Heart left ventricle (tissue), 16 donors: ENCODE measurements around the gene CASP7. TPM values are rescaled to one million over a fixed set of nuclear protein-coding genes. Genes with fewer than 3 reads are reported as not detected.

Experiments used
- ATAC-seq, 4 donors: fragments of 200-7000 bp; cut with Tn5 transposase; one replicate each; pipeline ENCODE4 v1.9.1; 2020 to 2022; ENCODE audit warnings: moderate library complexity in 4 of 4, mild to moderate bottlenecking in 3 of 4, moderate number of reproducible peaks in 1 of 4
- DNase-seq, 5 donors: peaks; one replicate each; pipeline ENCODE4 v3.0.0-alpha.2; 2020
- H3K27ac ChIP-seq, 12 donors: fragments of 200-600 bp; sonication (generic) in 4 of 12; one replicate each; pipeline versions ENCODE4 v1.5.0 to v1.8.0; 2016 to 2022; ENCODE audit warnings: mild to moderate bottlenecking in 2 of 12
- H3K27me3 ChIP-seq, 9 donors: fragments of 200-600 bp; sonication (generic) in 2 of 9; one replicate each; pipeline versions ENCODE4 v1.5.1 to v1.8.0; 2016 to 2022; ENCODE audit warnings: mild to moderate bottlenecking in 3 of 9
- H3K36me3 ChIP-seq, 9 donors: fragments of 200-600 bp; sonication (generic) in 2 of 9; one replicate each; pipeline versions ENCODE4 v1.5.0 to v1.8.0; 2018 to 2022; ENCODE audit warnings: mild to moderate bottlenecking in 2 of 9
- H3K4me1 ChIP-seq, 12 donors: fragments of 200-600 bp; sonication (generic) in 4 of 12; one replicate each; pipeline versions ENCODE4 v1.5.0 to v1.8.0; 2016 to 2022; ENCODE audit warnings: mild to moderate bottlenecking in 3 of 12
- H3K4me3 ChIP-seq, 12 donors: fragments of 200-600 bp; sonication (generic) in 4 of 12; one replicate each; pipeline versions ENCODE4 v1.5.0 to v1.8.0; 2017 to 2022; ENCODE audit warnings: mild to moderate bottlenecking in 9 of 12, moderate library complexity in 4 of 12
- H3K9me3 ChIP-seq, 12 donors: fragments of 200-600 bp; sonication (generic) in 4 of 12; one replicate each; pipeline versions ENCODE4 v1.5.0 to v1.8.0; 2016 to 2022; ENCODE audit warnings: mild to moderate bottlenecking in 1 of 12
- CTCF ChIP-seq, 12 donors: fragments of 200-600 bp; sonication (generic) in 4 of 12; IDR thresholded peaks; one replicate each; pipeline versions ENCODE4 v1.5.0 to v1.8.0; 2018 to 2022; ENCODE audit warnings: antibody characterized with exemption in 12 of 12, mild to moderate bottlenecking in 5 of 12
- POLR2A ChIP-seq, 2 donors: fragments of 450-650 bp; IDR thresholded peaks; one replicate each; pipeline ENCODE4 v1.6.1; 2017; ENCODE audit warnings: antibody characterized with exemption in 2 of 2, mild to moderate bottlenecking in 2 of 2, moderate library complexity in 2 of 2
- whole genome bisulfite sequencing, 4 donors: extraction: QIAGEN DNeasy Blood & Tissue Kit in 2 of 4; methylation state at CpG; one replicate each; pipeline versions ENCODE4 v1.1.5 to v1.1.7; 2013 to 2018; 5-methylcytosine and 5-hydroxymethylcytosine counted together
- intact Hi-C, 10 donors: fragments of 100-400 bp; cut with DNase I; formaldehyde crosslinking; loops; one replicate each; pipeline versions ENCODE4 v1.11.1 to v1.14.2; 2022
- polyA plus RNA-seq, 2 donors: library from polyadenylated mRNA; stranded (reverse); fragments of 200-250 nt; gene quantifications; one replicate each; pipeline ENCODE4 v1.2.3, GENCODE V29; 2013
- total RNA-seq, 9 donors: library from RNA; depleted of rRNA in 2 of 9; stranded (reverse); fragments of >200 nt in 2 of 9; fragmentation: NEBNext Ultra II Directional in 3 of 9; extraction: Animal tissue kit (Norgen Biotek cat#: 25700) in 3 of 9; gene quantifications; one replicate each; pipeline versions ENCODE4 v1.1.0 to v1.2.4, GENCODE V29; 2016 to 2023
- donor health status: ischemic (EF 13 %, LVEDD 7.1; RV severe dilation, severe dysfunction).
- donor health status: healthy with polysubstance abuse.
- donor health status: DM: no; HTN: yes; CAD: no.
- donor health status: DM: no; HTN: no; CAD: no.
- donor health status: ischemic (EF 25% LVEDD 6.9; RV normal size, moderate dysfunction).
- donor health status: ischemic (EF 25% LVEDD 5.7; RV mildly dilated, moderate dysfunction).
- donor health status: healthy.
- donor health status: DM: yes; HTN: yes; CAD: no.
- donor health status: ischemic (EF 35%, LVEDD 5.7; RV mildly dilated, moderate dysfunction).
- donor health status: nonischemic (EF 11% LVEDD 7.7; RV severe dilation, severe dysfunction).
- donor health status: DM: yes; HTN: yes; CAD: no.
- donor health status: PGD.
- donor health status: ischemic (EF 29% LVEDD 5.4; RV normal size, mild dysfunction).
- donor health status: nonischemic (EF 23%, LVEDD 6.1; RV moderate dilation, normal function).

CASP7 gene
- total and polyA plus RNA-seq, 11 donors: 4.8 to 32.7 (median 10.4) TPM

GRCh38 chr10:113733635-113734034 is 53.9 kb downstream of the CASP7 start:
- Histone ChIP-seq H3K4me3 (no peak overlapping the region), H3K27me3 (no peaks in the 10 kb centered on the region), H3K27ac (no peak overlapping the region), H3K36me3 (peaks cover 0 to 36% (median 20%) of the 10 kb centered on the region in 9 donors), H3K9me3 (peaks cover 0 to 3% (median 0%) of the 10 kb centered on the region in 12 donors), H3K4me1 (peaks cover 0 to 5% (median 0%) of the 10 kb centered on the region in 12 donors)
- TF ChIP-seq CTCF (IDR thresholded peaks at IDR 0.05) (no peak), POLR2A (IDR thresholded peaks at IDR 0.05) (no peak)
- DNase-seq (no peak), ATAC-seq (no peak)
- 98 to 99% (median 98%) methylated on average over 4 of the region's 4 CpGs for WGBS, 4 donors
- intact Hi-C loops: no loop called here

- 19 to 43% (median 27%) methylated on average over 2 of the region's 2 CpGs for WGBS, 4 donors
- H3K4me1 ChIP-seq: peaks cover 0 to 5% (median 0%) of the 10 kb centered on the region in 12 donors
Measured at GRCh38 chr10:113735913-113736312, 56.2 kb downstream of the CASP7 start.

GRCh38 chr10:113736576-113736975 is 56.9 kb downstream of the CASP7 start:
- intact Hi-C loops: no loop called here
- no peaks in the 10 kb centered on the region for H3K27me3 ChIP-seq
- DNase-seq (no peak), ATAC-seq (no peak)
- 55 to 86% (median 64%) methylated on average over 1 of the region's 1 CpG for WGBS, 4 donors
- peaks cover 0 to 5% (median 0%) of the 10 kb centered on the region in 12 donors for H3K4me1 ChIP-seq
- TF ChIP-seq CTCF (IDR thresholded peaks at IDR 0.05) (no peak), POLR2A (IDR thresholded peaks at IDR 0.05) (no peak)
- H3K27ac ChIP-seq: no peak overlapping the region
- no peaks in the 10 kb centered on the region for H3K9me3 ChIP-seq
- H3K36me3 ChIP-seq: peaks cover 0 to 7% (median 0%) of the 10 kb centered on the region in 9 donors
- H3K4me3 ChIP-seq: no peak overlapping the region

More at GRCh38 chr10:113735913-113736312, 56.2 kb downstream of the CASP7 start:
- Histone ChIP-seq H3K27me3 (no peaks in the 10 kb centered on the region), H3K27ac (no peak overlapping the region), H3K36me3 (peaks cover 0 to 13% (median 0%) of the 10 kb centered on the region in 9 donors), H3K4me3 (no peak overlapping the region), H3K9me3 (no peaks in the 10 kb centered on the region)
- intact Hi-C loops: no loop called here
- ATAC-seq (no peak), DNase-seq (no peak)
- no peak for TF ChIP-seq CTCF (IDR thresholded peaks at IDR 0.05)
- no peak for TF ChIP-seq POLR2A (IDR thresholded peaks at IDR 0.05)

- Histone ChIP-seq H3K9me3 (no peaks in the 10 kb centered on the region), H3K4me1 (peaks cover 0 to 5% (median 0%) of the 10 kb centered on the region in 12 donors), H3K27ac (no peak overlapping the region), H3K27me3 (peaks cover 0 to 8% (median 0%) of the 10 kb centered on the region in 9 donors), H3K4me3 (no peak overlapping the region), H3K36me3 (no peaks in the 10 kb centered on the region)
- DNase-seq (no peak), ATAC-seq (no peak)
- intact Hi-C loops: no loop called here
- TF ChIP-seq POLR2A (IDR thresholded peaks at IDR 0.05): no peak
- TF ChIP-seq CTCF (IDR thresholded peaks at IDR 0.05): no peak
- 79 to 85% (median 83%) methylated on average over 4 of the region's 4 CpGs for WGBS, 4 donors
Measured at GRCh38 chr10:113739031-113739430, 59.3 kb downstream of the CASP7 start.
